SK-N-SH (cell line): ENCODE results near the gene CRIM1. TPM values are rescaled to one million over a fixed set of nuclear protein-coding genes. Genes with fewer than 3 reads are reported as not detected.

Source experiments
- CTCF ChIA-PET: fragments of 300-600, 350-600 bp; formaldehyde crosslinking; extraction: SDS; loops from one replicate; lab custom pipeline; 2021; lab: Yijun Ruan, JAX
- POLR2A ChIA-PET: fragments of 350-600 bp; sonication (Branson Sonifier 250); formaldehyde crosslinking; extraction: SDS; loops from one replicate; lab custom pipeline; 2020; ENCODE audit warnings: antibody characterized with exemption, inconsistent platforms; lab: Yijun Ruan, JAX
- DNase-seq: peaks from one replicate; pipeline ENCODE4 v3.0.0; 2012
- H2AFZ ChIP-seq: fragments of 200-600 bp; sonication (generic); 2 replicates; pipeline ENCODE4 v1.8.1; 2016; ENCODE audit warnings: antibody characterized with exemption, mild to moderate bottlenecking, low read depth
- H3F3A ChIP-seq: fragments of 200-600 bp; sonication (generic); replicated peaks from 2 replicates; pipeline ENCODE3; 2016; ENCODE audit warnings: antibody characterized with exemption, mild to moderate bottlenecking; ENCODE audit not compliant: insufficient read depth
- H3K27ac ChIP-seq, 2 experiments: fragments of 200-500 bp in 1 of 2; fragments of 200-600 bp in 1 of 2; sonication (Bioruptor generic) in 1 of 2; sonication (generic), shearing (Covaris generic) in 1 of 2; 2 replicates each; pipeline versions ENCODE4 v1.5.1 to v1.6.1; 2014 to 2016; ENCODE audit warnings: low read depth in 2 of 2, inconsistent platforms in 1 of 2, low read length in 1 of 2, mild to moderate bottlenecking in 1 of 2, mixed read lengths in 1 of 2
- H3K27me3 ChIP-seq: fragments of 200-600 bp; sonication (generic), shearing (Covaris generic); 2 replicates; pipeline ENCODE4 v1.6.1; 2016; ENCODE audit warnings: mixed run types; ENCODE audit not compliant: insufficient read depth
- H3K36me3 ChIP-seq, 2 experiments: fragments of 200-500 bp in 1 of 2; fragments of 200-600 bp in 1 of 2; sonication (Bioruptor generic) in 1 of 2; sonication (generic) in 1 of 2; replicated peaks in 1 of 2; 2 replicates each; pipeline versions ENCODE3 to v1.5.1; 2014 to 2016; ENCODE audit warnings: low read length in 1 of 2, mild to moderate bottlenecking in 1 of 2; ENCODE audit not compliant: insufficient read depth in 2 of 2, control insufficient read depth in 1 of 2
- H3K4me1 ChIP-seq, 2 experiments: fragments of 200-500 bp in 1 of 2; fragments of 200-600 bp in 1 of 2; sonication (Bioruptor generic) in 1 of 2; sonication (generic), shearing (Covaris generic) in 1 of 2; 2 replicates each; pipeline versions ENCODE4 v1.5.1 to v1.6.1; 2014 to 2016; ENCODE audit warnings: low read depth in 1 of 2, low read length in 1 of 2, mixed run types in 1 of 2; ENCODE audit not compliant: insufficient read depth in 2 of 2, control insufficient read depth in 1 of 2
- H3K4me2 ChIP-seq: fragments of 200-600 bp; sonication (generic), shearing (Covaris generic); 2 replicates; pipeline ENCODE4 v1.6.1; 2017; ENCODE audit warnings: mixed run types
- H3K4me3 ChIP-seq, 2 experiments: fragments of 200-500 bp in 1 of 2; fragments of 200-600 bp in 1 of 2; sonication (Bioruptor generic) in 1 of 2; sonication (generic), shearing (Covaris generic) in 1 of 2; 2 replicates each; pipeline versions ENCODE4 v1.5.1 to v1.8.1; 2014 to 2016; ENCODE audit warnings: low read depth in 2 of 2, inconsistent platforms in 1 of 2, low read length in 1 of 2, mild to moderate bottlenecking in 1 of 2, mixed read lengths in 1 of 2, moderate library complexity in 1 of 2
- H3K79me2 ChIP-seq: fragments of 200-600 bp; sonication (generic); 2 replicates; pipeline ENCODE4 v1.8.1; 2017; ENCODE audit warnings: mild to moderate bottlenecking; ENCODE audit not compliant: insufficient read depth
- H3K9ac ChIP-seq: fragments of 200-600 bp; sonication (generic); 2 replicates; pipeline ENCODE4 v1.6.1; 2017; ENCODE audit warnings: mixed run types
- H3K9me2 ChIP-seq: fragments of 200-600 bp; sonication (generic); 2 replicates; pipeline ENCODE4 v1.6.1; 2017; ENCODE audit warnings: mixed run types
- H3K9me3 ChIP-seq: fragments of 200-600 bp; sonication (generic); 2 replicates; pipeline ENCODE4 v1.6.1; 2017; ENCODE audit warnings: mixed run types, mild to moderate bottlenecking, moderate library complexity
- H4K20me1 ChIP-seq: fragments of 200-600 bp; sonication (generic); 2 replicates; pipeline ENCODE4 v1.6.1; 2017; ENCODE audit warnings: mild to moderate bottlenecking, mixed run types; ENCODE audit not compliant: insufficient read depth
- CHD2 ChIP-seq: fragments of 150-350 bp; IDR thresholded peaks from 2 replicates; pipeline ENCODE4 v1.6.1; 2018; ENCODE audit warnings: low read length; ENCODE audit not compliant: partially characterized antibody
- EP300 ChIP-seq, 2 experiments: IDR thresholded peaks; 2 replicates each; pipeline versions ENCODE4 v1.4.0 to v1.6.1; 2012; ENCODE audit warnings: borderline replicate concordance in 1 of 2, low read depth in 1 of 2, low read length in 1 of 2
- FOSL2 ChIP-seq: IDR thresholded peaks from 2 replicates; pipeline ENCODE4 v1.4.0; 2012; ENCODE audit warnings: low read depth, mild to moderate bottlenecking, moderate library complexity, borderline replicate concordance
- FOXJ3 ChIP-seq: sonication (generic); formaldehyde crosslinking; IDR thresholded peaks from 2 replicates; pipeline ENCODE4 v1.5.1; 2020; ENCODE audit warnings: mild to moderate bottlenecking, missing genetic modification reagents
- FOXM1 ChIP-seq: IDR thresholded peaks from 2 replicates; pipeline ENCODE4 v1.4.0; 2012; ENCODE audit warnings: low read depth, mild to moderate bottlenecking
- GATA2 ChIP-seq: sonication (generic); formaldehyde crosslinking; IDR thresholded peaks from 2 replicates; pipeline ENCODE4 v1.5.0; 2020; ENCODE audit warnings: mild to moderate bottlenecking, missing genetic modification reagents
- IRF3 ChIP-seq: fragments of 150-350 bp; IDR thresholded peaks from 2 replicates; pipeline ENCODE4 v1.6.1; 2016; ENCODE audit warnings: mild to moderate bottlenecking, low read depth, low read length
- JUND ChIP-seq: IDR thresholded peaks from 2 replicates; pipeline ENCODE4 v1.4.0; 2012
- NRF1 ChIP-seq: IDR thresholded peaks from 2 replicates; pipeline ENCODE4 v1.6.1; 2012; ENCODE audit warnings: low read depth, mild to moderate bottlenecking, low read length
- PBX3 ChIP-seq: IDR thresholded peaks from 2 replicates; pipeline ENCODE4; 2012
- POLR2AphosphoS5 ChIP-seq: IDR thresholded peaks from 2 replicates; pipeline ENCODE4 v1.6.1; 2012; ENCODE audit warnings: low read depth, low read length
- RCOR1 ChIP-seq: fragments of 150-350 bp; IDR thresholded peaks from 2 replicates; pipeline ENCODE4 v1.6.1; 2017; ENCODE audit warnings: antibody characterized with exemption, low read length
- RFX5 ChIP-seq: IDR thresholded peaks from 2 replicates; pipeline ENCODE4 v1.6.1; 2012; ENCODE audit warnings: mild to moderate bottlenecking, improper control_type of control experiment, low read length
- RXRA ChIP-seq: IDR thresholded peaks from 2 replicates; pipeline ENCODE4 v1.4.0; 2012; ENCODE audit warnings: low read depth, mild to moderate bottlenecking, borderline replicate concordance
- SIN3A ChIP-seq: IDR thresholded peaks from 2 replicates; pipeline ENCODE4 v1.6.1; 2012; ENCODE audit warnings: low read depth, mild to moderate bottlenecking, low read length, moderate library complexity, borderline replicate concordance
- SMC3 ChIP-seq: IDR thresholded peaks from 2 replicates; pipeline ENCODE4 v1.6.1; 2012; ENCODE audit warnings: low read depth, low read length, improper control_type of control experiment
- TAF1 ChIP-seq: IDR thresholded peaks from 2 replicates; pipeline ENCODE4 v1.6.1; 2012; ENCODE audit warnings: low read depth, mild to moderate bottlenecking, low read length, moderate library complexity, borderline replicate concordance
- TEAD4 ChIP-seq: IDR thresholded peaks from 2 replicates; pipeline ENCODE4 v1.4.0; 2012; ENCODE audit warnings: mild to moderate bottlenecking, borderline replicate concordance; ENCODE audit not compliant: insufficient read depth
- USF1 ChIP-seq: IDR thresholded peaks from 2 replicates; pipeline ENCODE4 v1.4.0; 2012; ENCODE audit warnings: low read depth, borderline replicate concordance
- YY1 ChIP-seq: IDR thresholded peaks from 2 replicates; pipeline ENCODE4 v1.4.0; 2012; ENCODE audit warnings: low read depth, mild to moderate bottlenecking
- WGBS: methylation state at CpG from one replicate; pipeline ENCODE4 v1.1.6; 2017; ENCODE audit warnings: low lambda C conversion rate; 5-methylcytosine and 5-hydroxymethylcytosine counted together
- polyA plus RNA-seq, 3 experiments: library from polyadenylated mRNA; depleted of rRNA; stranded (reverse); fragments of >200 nt; gene quantifications; 2 replicates each; pipeline ENCODE4 v1.2.3, GENCODE V29; 2012
- TF ChIP-seq, protein P1 (sequence below): IDR thresholded peaks from 2 replicates; pipeline ENCODE4 v1.4.0; 2012; ENCODE audit warnings: low read depth
- TF ChIP-seq, protein P2 (sequence below): fragments of 150-350 bp; IDR thresholded peaks from 2 replicates; pipeline ENCODE4 v1.6.1; 2017; ENCODE audit warnings: antibody characterized with exemption, low read length, low read depth, borderline replicate concordance
- TF ChIP-seq, protein P3 (sequence below): fragments of 200-600 bp; sonication (generic); IDR thresholded peaks from 2 replicates; pipeline ENCODE4 v1.6.1; 2017; ENCODE audit warnings: antibody characterized with exemption, mild to moderate bottlenecking, moderate library complexity

CRIM1 gene
- polyA plus RNA-seq, 1 of the 3 experiments (the other 2 are of a cell fraction), result 244 TPM

- DNase-seq, result no peak
- Histone ChIP-seq H3K4me2 (peak overlapping the region; percentile 32), H3K79me2 (peaks cover 100% of the 10 kb centered on the region), H3K9me2 (no peaks in the 10 kb centered on the region), H3K4me3 (no peak overlapping the region), H3K4me1 (peaks cover 3 to 69% of the 10 kb centered on the region in 2 experiments; a peak in 3 of 4 replicates), H2AFZ (no peak overlapping the region), H3K9me3 (no peaks in the 10 kb centered on the region), H3K36me3 (peaks cover 9 to 31% of the 10 kb centered on the region in 2 experiments), H4K20me1 (peaks cover 25% of the 10 kb centered on the region; the same call in 1 of the 2 replicates), H3K9ac (no peak overlapping the region), H3K27ac (peak overlapping the region in 1 of 2 experiments; percentile 99; a peak in 2 of 4 replicates), H3F3A (peaks cover 77% of the 10 kb centered on the region), H3K27me3 (no peaks in the 10 kb centered on the region)
- ChIA-PET POLR2A (no interaction called here), CTCF (interaction anchor here (1.2 kb wide), 1 partner anchor 25 kb away, joined by 3 read pairs; no protein-coding TSS in a partner anchor)
- 75% methylated on average over 9 of the region's 9 CpGs for WGBS
- TF ChIP-seq TAF1 (no peak), GATA2 (no peak), RXRA (no peak), FOXM1 (no peak), YY1 (no peak), SMC3 (no peak), PBX3 (no peak; the same call in 1 of the 2 replicates), FOXJ3 (no peak), SIN3A (no peak), CHD2 (no peak), RFX5 (no peak), EP300 (IDR thresholded peaks at IDR 0.05; ENCODE audit: borderline replicate concordance in 1 of 2, low read depth in 1 of 2, low read length in 1 of 2) (0 out of 4 replicates have a peak, but pooled peaks of 1 of the 2 experiments have one; percentile 26), POLR2AphosphoS5 (no peak), FOSL2 (peak; percentile 72; the same call in 1 of the 2 replicates), NRF1 (no peak), IRF3 (no peak), TEAD4 (no peak), USF1 (no peak), JUND (peak; percentile 62), RCOR1 (no peak)
- TF ChIP-seq, protein P1, sequence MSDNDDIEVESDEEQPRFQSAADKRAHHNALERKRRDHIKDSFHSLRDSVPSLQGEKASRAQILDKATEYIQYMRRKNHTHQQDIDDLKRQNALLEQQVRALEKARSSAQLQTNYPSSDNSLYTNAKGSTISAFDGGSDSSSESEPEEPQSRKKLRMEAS, result no peak
- TF ChIP-seq, protein P2, sequence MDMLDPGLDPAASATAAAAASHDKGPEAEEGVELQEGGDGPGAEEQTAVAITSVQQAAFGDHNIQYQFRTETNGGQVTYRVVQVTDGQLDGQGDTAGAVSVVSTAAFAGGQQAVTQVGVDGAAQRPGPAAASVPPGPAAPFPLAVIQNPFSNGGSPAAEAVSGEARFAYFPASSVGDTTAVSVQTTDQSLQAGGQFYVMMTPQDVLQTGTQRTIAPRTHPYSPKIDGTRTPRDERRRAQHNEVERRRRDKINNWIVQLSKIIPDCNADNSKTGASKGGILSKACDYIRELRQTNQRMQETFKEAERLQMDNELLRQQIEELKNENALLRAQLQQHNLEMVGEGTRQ, result no peak
- TF ChIP-seq, protein P3, sequence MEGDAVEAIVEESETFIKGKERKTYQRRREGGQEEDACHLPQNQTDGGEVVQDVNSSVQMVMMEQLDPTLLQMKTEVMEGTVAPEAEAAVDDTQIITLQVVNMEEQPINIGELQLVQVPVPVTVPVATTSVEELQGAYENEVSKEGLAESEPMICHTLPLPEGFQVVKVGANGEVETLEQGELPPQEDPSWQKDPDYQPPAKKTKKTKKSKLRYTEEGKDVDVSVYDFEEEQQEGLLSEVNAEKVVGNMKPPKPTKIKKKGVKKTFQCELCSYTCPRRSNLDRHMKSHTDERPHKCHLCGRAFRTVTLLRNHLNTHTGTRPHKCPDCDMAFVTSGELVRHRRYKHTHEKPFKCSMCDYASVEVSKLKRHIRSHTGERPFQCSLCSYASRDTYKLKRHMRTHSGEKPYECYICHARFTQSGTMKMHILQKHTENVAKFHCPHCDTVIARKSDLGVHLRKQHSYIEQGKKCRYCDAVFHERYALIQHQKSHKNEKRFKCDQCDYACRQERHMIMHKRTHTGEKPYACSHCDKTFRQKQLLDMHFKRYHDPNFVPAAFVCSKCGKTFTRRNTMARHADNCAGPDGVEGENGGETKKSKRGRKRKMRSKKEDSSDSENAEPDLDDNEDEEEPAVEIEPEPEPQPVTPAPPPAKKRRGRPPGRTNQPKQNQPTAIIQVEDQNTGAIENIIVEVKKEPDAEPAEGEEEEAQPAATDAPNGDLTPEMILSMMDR, result no peak
These were observed 41.4 kb downstream of the CRIM1 start for GRCh38 chr2:36396878-36397539.
